Uterus (tissue), 2 donors: ENCODE measurements around the gene RGS8.

ENCODE experiments used
- CTCF ChIP-seq, 4 experiments: fragments of 200-600 bp in 2 of 4; fragments of 450-650 bp in 2 of 4; sonication (generic) in 2 of 4; IDR thresholded peaks; one replicate each; pipeline ENCODE4 v1.5.1; 2016 to 2019; ENCODE audit warnings: antibody characterized with exemption in 4 of 4, mild to moderate bottlenecking in 2 of 4, moderate library complexity in 1 of 4
- POLR2A ChIP-seq, 2 donors: fragments of 450-650 bp; IDR thresholded peaks; one replicate each; pipeline ENCODE4 v1.6.1; 2016; ENCODE audit warnings: antibody characterized with exemption in 2 of 2, mild to moderate bottlenecking in 1 of 2, moderate library complexity in 1 of 2

- TF ChIP-seq CTCF (IDR thresholded peaks at IDR 0.05), result no peak
- no peak for TF ChIP-seq POLR2A (IDR thresholded peaks at IDR 0.05)
These were observed 15.1 kb downstream of the RGS8 start for GRCh38 chr1:182669266-182669665.
